ENCODE results near the gene CCDC27.

The CCDC27 gene

GRCh38 chr1:3777078-3777547 lies 24.9 kb downstream of the CCDC27 start:
- DNase-seq (ENCODE audit: low read depth) = no peak

GRCh38 chr1:3777647-3778589 lies 25.7 kb downstream of the CCDC27 start:
- no peak for DNase-seq (ENCODE audit: low read depth)

GRCh38 chr1:3778590-3779264 lies 26.5 kb downstream of the CCDC27 start:
- no peak for DNase-seq (ENCODE audit: low read depth)

DNA sequence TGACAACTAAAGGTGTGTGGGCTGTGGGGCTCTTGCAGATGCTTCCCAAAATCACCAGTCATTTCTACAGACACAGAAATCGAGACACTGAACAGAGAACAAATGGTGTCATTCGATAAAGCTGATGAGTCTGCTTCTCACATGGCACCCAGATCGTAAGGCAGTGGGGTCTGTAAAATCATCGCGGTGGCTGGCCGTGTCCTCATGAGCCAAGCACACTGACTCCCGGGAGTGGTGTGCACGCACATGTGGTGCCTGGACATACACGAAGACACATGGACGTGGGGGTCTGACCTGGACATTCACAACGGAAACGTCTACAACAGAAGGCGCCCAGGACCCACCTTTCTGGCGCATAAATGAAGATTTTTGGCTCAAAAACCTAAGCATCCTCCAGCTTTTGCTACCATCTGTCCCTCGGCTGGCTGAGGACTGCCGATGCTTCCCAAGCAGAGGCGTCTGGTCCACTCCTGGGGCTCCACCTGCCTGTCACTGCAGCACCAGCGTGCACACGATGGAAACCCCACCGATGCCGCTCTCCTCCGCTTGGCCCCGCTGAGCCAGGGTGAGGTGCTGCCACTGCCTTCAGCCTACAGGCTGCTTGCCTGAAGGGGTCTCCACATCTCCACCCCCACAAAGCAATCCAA lies 27.1 kb downstream of the CCDC27 start:
- DNase-seq (ENCODE audit: low read depth) = no peak

- DNase-seq (ENCODE audit: low read depth) = no peak
These were observed 27.7 kb downstream of the CCDC27 start for GRCh38 chr1:3779912-3780416.

DNA sequence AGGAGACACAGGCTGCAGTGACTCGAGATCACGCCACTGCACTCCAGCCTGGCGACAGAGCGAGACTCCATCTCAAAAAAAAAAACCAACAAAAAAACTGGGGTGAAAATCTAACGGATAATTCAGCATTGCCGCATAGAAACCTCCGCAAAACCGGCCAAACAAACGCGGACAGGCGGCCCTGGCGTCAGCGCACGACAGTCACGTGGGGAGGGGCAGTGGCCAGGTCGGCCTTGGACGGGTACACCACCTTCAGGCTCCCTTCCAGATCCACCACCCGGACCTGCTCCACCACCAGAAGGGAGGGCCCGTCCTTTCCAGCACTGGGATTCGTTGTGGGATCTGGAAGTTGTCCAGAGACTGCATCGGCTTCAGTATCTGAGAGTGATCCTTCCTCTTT lies 28.7 kb downstream of the CCDC27 start:
- DNase-seq (ENCODE audit: low read depth) = no peak

DNA sequence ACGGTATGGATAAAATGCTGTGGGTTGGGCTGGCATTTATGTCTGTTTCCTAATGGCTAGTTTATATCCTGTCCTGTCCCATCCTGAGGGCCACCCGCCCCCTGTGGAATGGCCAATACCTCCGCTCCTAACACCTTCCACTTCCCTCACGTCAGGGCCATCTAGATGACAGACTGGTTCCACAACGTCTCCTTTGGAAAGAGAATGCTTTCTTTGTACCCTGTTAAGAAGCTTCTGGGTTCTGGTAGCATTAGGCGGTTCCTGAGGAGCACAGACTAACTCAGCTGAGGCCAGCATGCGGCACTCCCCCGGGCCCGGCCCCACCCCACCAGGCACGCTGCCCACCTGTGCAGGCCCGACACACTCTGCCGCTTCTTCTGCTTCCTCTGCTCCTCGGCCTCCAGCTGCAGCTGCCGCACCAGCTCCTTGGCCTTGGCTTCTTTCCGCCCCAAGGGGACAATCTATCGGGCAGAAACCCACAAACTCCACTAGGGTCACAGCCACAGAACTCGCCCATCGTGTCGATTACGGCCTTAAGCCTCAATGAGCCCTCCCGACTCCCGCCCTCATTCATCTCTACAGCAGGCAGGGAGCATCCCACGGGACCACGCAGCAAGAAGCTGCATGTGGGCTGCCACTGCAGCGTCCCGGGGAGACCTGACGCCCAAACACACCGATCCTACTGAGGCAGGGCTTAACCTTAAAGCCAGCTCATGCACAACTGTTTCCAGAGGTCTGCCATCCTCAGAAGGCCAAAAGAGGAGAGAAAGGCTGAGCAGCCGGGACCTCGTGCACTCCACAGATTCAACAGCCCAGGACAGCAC lies 31.6 kb downstream of the CCDC27 start:
- DNase-seq (ENCODE audit: low read depth) = no peak

GRCh38 chr1:3785045-3785444 lies 32.8 kb downstream of the CCDC27 start:
- no peak for DNase-seq (ENCODE audit: low read depth)

- no peak for DNase-seq (ENCODE audit: low read depth)
These were observed 33.4 kb downstream of the CCDC27 start for GRCh38 chr1:3785456-3786157.

DNA sequence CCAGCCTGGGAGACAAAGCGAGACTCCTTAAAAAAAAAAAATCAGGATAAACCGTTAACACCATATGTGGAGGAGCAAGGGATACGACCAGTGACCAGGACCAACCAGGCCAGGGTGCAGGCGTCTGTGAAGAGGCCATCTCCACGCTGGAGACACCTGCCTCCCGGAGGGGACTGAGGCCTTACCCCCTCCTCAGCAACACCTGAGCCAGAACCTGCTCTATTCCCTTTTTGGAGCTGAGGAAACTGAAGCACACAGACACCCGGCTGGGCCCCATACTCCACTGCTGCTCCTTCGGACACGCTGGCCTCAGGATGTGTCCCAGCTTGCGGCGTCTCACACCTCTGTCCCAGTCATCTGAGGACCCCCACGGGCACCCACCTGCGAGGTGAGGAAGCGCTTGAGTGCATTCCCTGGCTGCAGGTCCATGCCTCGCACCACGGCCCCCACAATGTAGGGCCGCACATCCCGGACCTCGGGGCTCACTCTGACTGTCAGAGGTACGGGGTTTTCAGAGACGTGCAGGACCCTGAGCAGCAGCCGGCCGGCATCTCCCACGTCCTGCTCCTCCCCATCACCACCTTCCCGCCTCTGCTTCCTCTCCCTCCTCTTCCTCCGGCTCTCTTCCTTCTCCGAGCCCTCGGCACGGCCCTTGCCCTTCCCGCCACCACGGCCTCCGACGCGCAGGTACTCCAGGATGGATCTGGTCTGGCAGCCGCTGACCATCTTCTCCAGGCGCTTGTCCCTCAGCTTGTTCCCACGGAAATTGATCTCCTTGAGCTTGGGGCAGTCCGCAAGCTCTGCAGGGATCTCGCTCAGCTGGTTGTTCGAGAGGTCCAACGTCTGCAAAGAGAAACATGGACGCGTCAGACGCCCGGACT lies 34.5 kb downstream of the CCDC27 start:
- no peak for DNase-seq (ENCODE audit: low read depth)

DNA sequence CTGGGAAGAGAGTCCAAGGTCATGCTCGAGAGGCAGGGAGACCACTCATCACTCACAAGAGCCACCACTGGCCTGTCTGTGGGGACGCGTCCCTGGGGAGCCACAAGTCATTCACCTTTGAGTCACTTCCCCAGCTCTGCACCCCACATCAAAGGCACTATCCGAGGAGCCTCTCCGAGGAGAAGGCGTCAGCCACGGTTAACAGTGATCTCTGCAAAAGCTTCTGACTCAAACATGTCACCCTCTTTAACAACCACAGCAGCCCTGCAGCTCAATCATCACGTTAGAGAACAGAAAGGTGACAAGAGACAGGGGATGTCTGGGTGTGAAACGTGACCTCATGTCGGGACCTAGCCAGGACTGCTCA lies 35.1 kb downstream of the CCDC27 start:
- DNase-seq (ENCODE audit: low read depth) = no peak

DNA sequence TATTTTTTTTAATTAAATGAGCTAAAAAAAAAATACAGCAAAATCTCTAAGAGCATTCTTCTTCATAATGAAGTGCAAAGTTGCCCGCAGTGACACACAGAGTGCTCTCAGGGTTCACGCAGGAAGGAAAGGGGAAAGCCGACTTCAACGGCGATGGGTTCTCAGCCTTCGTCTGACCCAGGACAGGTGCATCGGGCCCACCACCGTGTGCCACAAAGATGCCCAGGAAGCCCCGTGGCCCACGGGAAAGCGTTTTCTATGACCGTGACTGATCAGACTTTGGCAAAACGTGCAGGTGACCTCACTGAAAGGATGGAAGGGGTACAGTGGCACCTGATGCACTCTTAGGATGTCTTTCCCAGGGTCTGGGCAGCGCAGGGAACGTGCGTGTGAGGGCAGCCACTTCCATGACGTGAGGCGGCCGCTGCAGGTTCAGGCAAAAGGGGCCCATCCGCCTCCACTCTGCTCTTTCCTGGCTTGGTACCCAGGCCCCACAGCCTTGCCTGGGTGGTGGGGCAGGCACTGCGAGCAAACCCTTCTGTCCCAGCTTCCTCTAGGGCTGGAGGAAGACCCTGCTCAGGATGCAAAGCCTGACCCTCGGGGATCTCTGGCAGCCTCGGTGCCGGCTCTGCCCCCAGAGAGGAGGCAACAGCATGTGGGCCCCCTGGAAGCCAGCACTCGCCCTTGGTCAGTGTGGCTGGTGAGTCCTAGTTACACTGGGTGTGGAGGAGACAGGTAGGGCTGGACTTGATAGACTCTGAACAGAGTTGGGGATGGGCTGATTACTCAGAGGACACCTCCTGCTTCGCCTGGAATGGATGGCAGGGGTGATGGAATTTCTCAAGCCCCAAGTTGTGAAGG lies 35.7 kb downstream of the CCDC27 start:
- DNase-seq (ENCODE audit: low read depth) = no peak

GRCh38 chr1:3788756-3789420 lies 36.6 kb downstream of the CCDC27 start:
- DNase-seq (ENCODE audit: low read depth) = no peak

GRCh38 chr1:3789421-3790300 lies 37.4 kb downstream of the CCDC27 start:
- DNase-seq (ENCODE audit: low read depth) = no peak

GRCh38 chr1:3790500-3790923 lies 38.3 kb downstream of the CCDC27 start:
- no peak for DNase-seq (ENCODE audit: low read depth)

DNA sequence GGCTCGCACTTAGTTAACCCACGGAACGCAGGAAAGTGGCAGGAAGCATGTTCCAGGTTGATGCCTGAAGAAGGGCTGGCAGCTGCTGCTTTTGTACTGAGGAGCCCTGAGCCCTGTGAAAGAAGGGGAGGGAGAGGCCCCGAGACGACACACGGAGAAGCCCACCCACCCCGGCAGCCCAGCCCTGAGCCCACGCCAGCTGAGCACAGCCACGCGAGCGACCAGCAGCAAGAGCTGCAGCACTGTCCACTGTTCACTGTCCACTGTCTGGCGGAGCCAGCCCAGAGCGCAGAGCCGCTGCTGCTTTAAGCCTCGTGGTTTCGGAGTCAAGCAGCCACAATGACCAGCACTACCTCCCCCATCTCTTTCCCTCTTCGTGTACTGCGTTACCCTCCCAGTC lies 38.7 kb downstream of the CCDC27 start:
- no peak for DNase-seq (ENCODE audit: low read depth)

DNA sequence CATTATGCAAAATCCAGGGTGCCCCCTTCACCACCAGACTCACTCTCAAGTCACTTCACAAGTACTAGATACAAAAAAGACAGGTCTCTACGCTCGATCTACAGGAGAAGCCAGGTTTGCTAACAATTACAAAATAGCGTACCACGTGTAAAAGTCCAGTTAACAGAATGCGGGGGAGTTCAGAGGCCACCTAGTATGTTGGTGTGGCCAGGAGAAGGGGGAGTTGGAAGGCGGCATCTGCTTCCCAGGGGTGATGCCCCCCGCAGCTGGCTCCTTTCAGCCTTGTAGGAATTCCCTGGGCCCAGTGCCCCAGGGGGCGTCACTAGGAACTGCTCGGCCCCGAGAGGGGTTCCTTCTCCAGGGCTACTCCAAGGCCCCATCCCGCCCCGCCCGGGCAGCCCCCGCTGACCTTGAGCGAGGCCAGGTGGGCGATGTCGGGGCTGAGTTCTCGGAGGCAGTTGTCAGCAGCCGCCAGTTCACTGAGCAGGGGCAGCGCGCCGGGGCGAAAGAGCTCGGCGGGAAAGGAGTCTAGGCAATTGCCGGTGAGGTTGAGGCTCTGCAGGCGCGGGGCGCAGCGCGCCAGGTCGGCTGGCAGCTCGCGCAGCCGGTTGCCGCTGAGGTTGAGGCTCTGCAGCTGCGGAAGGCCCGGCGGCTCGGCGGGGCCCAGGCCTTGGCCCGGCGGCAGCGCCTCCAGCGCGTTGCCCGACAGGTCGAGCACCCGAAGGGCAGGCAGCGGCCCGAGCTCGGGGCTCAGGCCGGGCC lies 43.4 kb downstream of the CCDC27 start:
- DNase-seq (ENCODE audit: low read depth) = no peak

Data from stromal cell of bone marrow (primary cell).